HepG2 (cell line): ENCODE measurements around the gene PSORS1C2. TPM values are rescaled to one million over a fixed set of nuclear protein-coding genes. Genes with fewer than 3 reads are reported as not detected.

Experiments used
- ASH2L ChIP-seq: fragments of 300-600, 200-600 bp; sonication (generic); IDR thresholded peaks from 2 replicates; pipeline ENCODE4 v1.7.0; 2017; ENCODE audit warnings: low read depth, mild to moderate bottlenecking, moderate library complexity, mixed read lengths, low read length; ENCODE audit not compliant: insufficient read length
- ATF7-NPFF ChIP-seq: sonication (generic); formaldehyde crosslinking; IDR thresholded peaks from 2 replicates; pipeline ENCODE4 v1.8.1; 2023; ENCODE audit warnings: mild to moderate bottlenecking, low read depth, missing genetic modification reagents, moderate library complexity
- CBFB ChIP-seq: sonication (generic); formaldehyde crosslinking; IDR thresholded peaks from 2 replicates; pipeline ENCODE4 v1.4.0; 2020; ENCODE audit warnings: missing genetic modification reagents
- CBX2 ChIP-seq, 2 experiments: fragments of 200-600 bp in 1 of 2; sonication (generic); formaldehyde crosslinking in 1 of 2; IDR thresholded peaks; 2 replicates each; pipeline versions ENCODE4 v1.7.0 to v1.8.1; 2018 to 2022; ENCODE audit warnings: low read depth in 2 of 2, low read length in 1 of 2, mild to moderate bottlenecking in 1 of 2, missing genetic modification reagents in 1 of 2
- CENPT ChIP-seq: sonication (generic); formaldehyde crosslinking; IDR thresholded peaks from 2 replicates; pipeline ENCODE4 v1.8.0; 2022; ENCODE audit warnings: low read depth, mild to moderate bottlenecking, moderate library complexity, missing genetic modification reagents
- ELK4 ChIP-seq: sonication (generic); formaldehyde crosslinking; IDR thresholded peaks from 2 replicates; pipeline ENCODE4 v1.9.0; 2021; ENCODE audit warnings: missing genetic modification reagents, borderline replicate concordance
- IKZF5 ChIP-seq: IDR thresholded peaks from 2 replicates; pipeline ENCODE4 v1.6.1; 2018; ENCODE audit warnings: missing genetic modification reagents, mild to moderate bottlenecking, missing compliant biosample characterization
- NAIF1 ChIP-seq: sonication (generic); formaldehyde crosslinking; IDR thresholded peaks from 2 replicates; pipeline ENCODE4 v1.5.0; 2020; ENCODE audit warnings: mild to moderate bottlenecking, missing genetic modification reagents, borderline replicate concordance
- RFX5 ChIP-seq: IDR thresholded peaks from 2 replicates; pipeline ENCODE4 v1.6.1; 2011; ENCODE audit warnings: low read depth, low read length, improper control_type of control experiment
- RNF2 ChIP-seq: fragments of 450-650 bp; conservative IDR thresholded peaks from 2 replicates; pipeline ENCODE4 v1.6.1; 2016; ENCODE audit warnings: low read depth
- SMYD3 ChIP-seq: sonication (generic); formaldehyde crosslinking; IDR thresholded peaks from 2 replicates; pipeline ENCODE4 v1.8.1; 2023; ENCODE audit warnings: mild to moderate bottlenecking, missing genetic modification reagents
- SNAPC4 ChIP-seq: sonication (generic); formaldehyde crosslinking; IDR thresholded peaks from 2 replicates; pipeline ENCODE4 v1.4.0; 2020; ENCODE audit warnings: mild to moderate bottlenecking, missing genetic modification reagents
- TCF7L2 ChIP-seq: IDR thresholded peaks from 2 replicates; pipeline ENCODE4 v1.6.1; 2011; ENCODE audit warnings: mild to moderate bottlenecking, low read depth, low read length, moderate library complexity
- THRA ChIP-seq: sonication (generic); formaldehyde crosslinking; IDR thresholded peaks from 2 replicates; pipeline ENCODE4 v1.4.0; 2020; ENCODE audit warnings: missing genetic modification reagents, borderline replicate concordance
- ZBTB3 ChIP-seq: sonication (generic); formaldehyde crosslinking; IDR thresholded peaks from 2 replicates; pipeline ENCODE4 v1.4.0; 2020; ENCODE audit warnings: low read depth, mild to moderate bottlenecking, moderate library complexity, missing genetic modification reagents, borderline replicate concordance
- ZFP90 ChIP-seq: sonication (generic); formaldehyde crosslinking; IDR thresholded peaks from 2 replicates; pipeline ENCODE4 v1.8.0; 2022; ENCODE audit warnings: missing genetic modification reagents, mild to moderate bottlenecking, inconsistent platforms, borderline replicate concordance
- ZNF124 ChIP-seq: sonication (generic); formaldehyde crosslinking; IDR thresholded peaks from 2 replicates; pipeline ENCODE4 v1.4.0; 2020; ENCODE audit warnings: missing genetic modification reagents
- ZNF580 ChIP-seq: IDR thresholded peaks from 2 replicates; pipeline ENCODE4 v1.6.1; 2016; ENCODE audit warnings: low read depth, borderline replicate concordance
- ZNF678 ChIP-seq: sonication (generic); formaldehyde crosslinking; IDR thresholded peaks from 2 replicates; pipeline ENCODE4 v1.4.0; 2020; ENCODE audit warnings: mild to moderate bottlenecking, missing genetic modification reagents
- ZSCAN9 ChIP-seq: IDR thresholded peaks from 2 replicates; pipeline ENCODE4 v1.6.1; 2016; ENCODE audit warnings: borderline replicate concordance
- polyA plus RNA-seq, 8 experiments: library from polyadenylated mRNA; depleted of rRNA in 3 of 8; stranded (reverse) in 7 of 8; unstranded in 1 of 8; fragments of >200 nt; fragmentation: Illumina TruSeq in 4 of 8; extraction: Trizol in 4 of 8; gene quantifications; 2 replicates each; pipeline versions ENCODE4 v1.2.1 to v1.2.3, GENCODE V29; 2011 to 2016; ENCODE audit warnings: low read depth in 4 of 8, missing spikeins in 1 of 8, mixed read lengths in 1 of 8; ENCODE audit not compliant: insufficient read depth in 1 of 8
- total RNA-seq, 5 experiments: library from RNA; depleted of rRNA; stranded (reverse); fragments of >200 nt; fragmentation: Illumina TruSeq; extraction: Trizol; gene quantifications; 2 replicates each; pipeline ENCODE4 v1.2.3, GENCODE V29; 2016; ENCODE audit warnings: low read depth in 1 of 5

PSORS1C2 gene
- total and polyA plus RNA-seq, 2 of the 13 experiments (the other 11 are each of a cell fraction or from before 2014, with no cell fraction given), result not detected

GRCh38 chr6:31158140-31158862 lies 19.4 kb upstream of the PSORS1C2 start, which contains the start of gene TCF19 (continued):
- peak; percentile 44; the same call in 1 of the 2 replicates for TF ChIP-seq IKZF5 (CRISPR knock-in tag)
- no peak for TF ChIP-seq ZNF678 (CRISPR knock-in tag)
- no peak for TF ChIP-seq TCF7L2
- TF ChIP-seq ZBTB3, result no peak
- no peak for TF ChIP-seq ZSCAN9 (CRISPR knock-in tag)
- peak; percentile 46; the same call in 1 of the 2 replicates for TF ChIP-seq CBFB (CRISPR knock-in tag)
- no peak; the same call in 1 of the 2 replicates for TF ChIP-seq RFX5
- no peak for TF ChIP-seq THRA (CRISPR knock-in tag)
- no peak; the same call in 1 of the 2 replicates for TF ChIP-seq ZFP90
- TF ChIP-seq ASH2L, result peak; percentile 75
- no peak for TF ChIP-seq RNF2
- TF ChIP-seq NAIF1 (CRISPR knock-in tag), result peak; percentile 56; the same call in 1 of the 2 replicates
- no peak for TF ChIP-seq SNAPC4 (CRISPR knock-in tag)
- TF ChIP-seq ELK4 (CRISPR knock-in tag), result no peak
- TF ChIP-seq ZNF124 (CRISPR knock-in tag), result no peak
- peak; percentile 96 for TF ChIP-seq ATF7-NPFF
- TF ChIP-seq ZNF580 (CRISPR knock-in tag), result peak; percentile 41; the same call in 1 of the 2 replicates
- peak; percentile 96 for TF ChIP-seq SMYD3
- TF ChIP-seq CENPT (CRISPR knock-in tag), result no peak
- TF ChIP-seq CBX2 (IDR thresholded peaks at IDR 0.05; ENCODE audit: low read depth, low read length), result no peak
- 0 out of 2 replicates have a peak, but pooled peaks have one; percentile 49 for TF ChIP-seq CBX2 (CRISPR knock-in tag; IDR thresholded peaks at IDR 0.05; ENCODE audit: low read depth)
